Lower lobe of right lung (tissue), 2 donors: ENCODE results near the gene CES3. TPM values are rescaled to one million over a fixed set of nuclear protein-coding genes. Genes with fewer than 3 reads are reported as not detected.
A peak's percentile ranks its signal among the peaks of the same experiment; 100 is the strongest.
"Not testable (repeated sequence)": the region's sequence is repeated elsewhere in the genome, so short reads cannot be mapped to it uniquely, and the experiment has no call there.

Source experiments
- ATAC-seq, 2 donors: fragments of 200-7000 bp; cut with Tn5 transposase; one replicate each; pipeline ENCODE4 v1.9.1; 2020 to 2022; ENCODE audit warnings: mild to moderate bottlenecking in 2 of 2, moderate library complexity in 2 of 2
- DNase-seq: peaks from one replicate; pipeline ENCODE4 v3.0.0-alpha.2; 2020
- H3K27ac ChIP-seq: fragments of 200-600 bp; one replicate; pipeline ENCODE4 v1.8.0; 2022
- H3K27me3 ChIP-seq: fragments of 200-600 bp; one replicate; pipeline ENCODE4 v1.8.0; 2022; ENCODE audit warnings: low read depth
- H3K36me3 ChIP-seq: fragments of 200-600 bp; one replicate; pipeline ENCODE4 v1.8.0; 2022; ENCODE audit warnings: mild to moderate bottlenecking
- H3K4me1 ChIP-seq: fragments of 200-600 bp; one replicate; pipeline ENCODE4 v1.8.0; 2022
- H3K4me3 ChIP-seq: fragments of 200-600 bp; one replicate; pipeline ENCODE4 v1.8.0; 2022; ENCODE audit warnings: mild to moderate bottlenecking
- H3K9me3 ChIP-seq: fragments of 200-600 bp; one replicate; pipeline ENCODE4 v1.8.0; 2022
- CTCF ChIP-seq: fragments of 200-600 bp; IDR thresholded peaks from one replicate; pipeline ENCODE4 v1.8.0; 2022; ENCODE audit warnings: antibody characterized with exemption, mild to moderate bottlenecking
- intact Hi-C: fragments of 100-400 bp; cut with DNase I; formaldehyde crosslinking; loops from one replicate; pipeline ENCODE4 v1.11.0; 2022
- total RNA-seq: library from RNA; stranded (reverse); fragmentation: NEBNext Ultra II Directional; extraction: Animal tissue kit (Norgen Biotek cat#: 25700); gene quantifications from one replicate; pipeline ENCODE4 v1.2.1, GENCODE V29; 2021
- donor health status: DM: no; HTN: yes; CAD: no; lungs with severe emphysema.

Gene CES3
- total RNA-seq, 1 donor from 2014 or later, result 2.5 TPM

- Histone ChIP-seq H3K27ac (peak overlapping the region; percentile 93), H3K4me1 (peaks cover 38% of the 10 kb centered on the region), H3K4me3 (peak overlapping the region; percentile 98), H3K27me3 (no peaks in the 10 kb centered on the region), H3K36me3 (peaks cover 32% of the 10 kb centered on the region), H3K9me3 (no peaks in the 10 kb centered on the region)
- DNase-seq, result no peak
- ATAC-seq, result peak; percentile 3 to 23
- intact Hi-C loops, result no loop called here
- TF ChIP-seq CTCF, result no peak
Observed at GRCh38 chr16:66933776-66934137, 27.3 kb upstream of the CES3 start.

GRCh38 chr16:66934138-66934838, 26.8 kb upstream of the CES3 start, which contains the start of gene CIAO2B:
Gene CIAO2B, minus strand, starts transcription at chr16:66934402. Its CDS starts 38 bp downstream, at chr16:66934364.
- H3K27me3 ChIP-seq, result no peaks in the 10 kb centered on the region
- H3K36me3 ChIP-seq, result peaks cover 38% of the 10 kb centered on the region
- intact Hi-C loops, result no loop called here
- H3K4me3 ChIP-seq, result peak within 1 kb of the TSS; percentile 98
- peaks cover 38% of the 10 kb centered on the region for H3K4me1 ChIP-seq
- no peak for TF ChIP-seq CTCF
- peak; percentile 94 to 95 for ATAC-seq
- H3K9me3 ChIP-seq, result no peaks in the 10 kb centered on the region
- H3K27ac ChIP-seq, result peak within 1 kb of the TSS; percentile 93
- peak; percentile 93 for DNase-seq

- intact Hi-C loops, H3K27me3 ChIP-seq, H3K9me3 ChIP-seq, DNase-seq: not testable (repeated sequence)
- H3K4me3 ChIP-seq, result peak overlapping the region; percentile 98
- H3K4me1 ChIP-seq, result peaks cover 38% of the 10 kb centered on the region
- peak overlapping the region; percentile 93 for H3K27ac ChIP-seq
- peak in 1 of 2 donors; percentile 2 for ATAC-seq
- peaks cover 43% of the 10 kb centered on the region for H3K36me3 ChIP-seq
Observed at GRCh38 chr16:66934839-66935313, 26.2 kb upstream of the CES3 start.

GRCh38 chr16:66935314-66936011, 25.6 kb upstream of the CES3 start, which contains the start of gene CES2:
Gene CES2, plus strand, starts transcription at chr16:66935516. Its CDS starts 120 bp downstream, at chr16:66935636.
- Histone ChIP-seq H3K4me3 (peak within 1 kb of the TSS; percentile 98), H3K4me1 (peaks cover 38% of the 10 kb centered on the region), H3K9me3 (no peaks in the 10 kb centered on the region), H3K27ac (peak within 1 kb of the TSS; percentile 93), H3K27me3 (no peaks in the 10 kb centered on the region), H3K36me3 (peaks cover 46% of the 10 kb centered on the region)
- DNase-seq (peak; percentile 62), ATAC-seq (peak; percentile 67 to 75)
- no peak for TF ChIP-seq CTCF
- intact Hi-C loops, result no loop called here

DNA sequence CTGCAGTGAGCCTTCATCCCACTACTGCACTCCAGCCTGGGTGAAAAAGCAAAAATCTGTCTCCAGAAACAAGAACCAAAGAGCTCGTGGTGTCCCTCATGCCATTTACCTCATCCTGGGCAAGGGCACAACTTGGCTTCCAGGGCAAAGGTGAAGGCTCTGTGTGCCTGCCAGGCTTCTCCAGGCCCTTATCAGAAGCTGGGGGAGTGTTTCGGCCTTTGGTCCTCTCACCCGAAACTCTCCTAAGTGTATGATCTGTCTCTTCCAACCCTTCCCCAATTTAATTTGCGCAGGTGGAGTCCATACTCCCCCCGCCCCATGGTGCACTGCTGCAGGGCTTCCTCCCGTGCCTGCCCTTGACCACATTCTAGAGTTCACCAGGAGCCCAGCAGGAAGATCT, 24.6 kb upstream of the CES3 start:
- Histone ChIP-seq H3K9me3 (no peaks in the 10 kb centered on the region), H3K36me3 (peaks cover 50% of the 10 kb centered on the region), H3K27me3 (no peaks in the 10 kb centered on the region), H3K4me1 (peaks cover 38% of the 10 kb centered on the region), H3K4me3 (peak overlapping the region; percentile 98), H3K27ac (no peak overlapping the region)
- DNase-seq (no peak), ATAC-seq (no peak)
- intact Hi-C loops, result no loop called here
- no peak for TF ChIP-seq CTCF
